NCI-H226 (cell line): Measurements from ENCODE around the gene CPTP.
"Not testable (repeated sequence)": the region's sequence is repeated elsewhere in the genome, so short reads cannot be mapped to it uniquely, and the experiment has no call there.

Source experiments
- DNase-seq: peaks from one replicate; pipeline ENCODE4 v3.0.0-alpha.2; 2015

Gene CPTP

DNA sequence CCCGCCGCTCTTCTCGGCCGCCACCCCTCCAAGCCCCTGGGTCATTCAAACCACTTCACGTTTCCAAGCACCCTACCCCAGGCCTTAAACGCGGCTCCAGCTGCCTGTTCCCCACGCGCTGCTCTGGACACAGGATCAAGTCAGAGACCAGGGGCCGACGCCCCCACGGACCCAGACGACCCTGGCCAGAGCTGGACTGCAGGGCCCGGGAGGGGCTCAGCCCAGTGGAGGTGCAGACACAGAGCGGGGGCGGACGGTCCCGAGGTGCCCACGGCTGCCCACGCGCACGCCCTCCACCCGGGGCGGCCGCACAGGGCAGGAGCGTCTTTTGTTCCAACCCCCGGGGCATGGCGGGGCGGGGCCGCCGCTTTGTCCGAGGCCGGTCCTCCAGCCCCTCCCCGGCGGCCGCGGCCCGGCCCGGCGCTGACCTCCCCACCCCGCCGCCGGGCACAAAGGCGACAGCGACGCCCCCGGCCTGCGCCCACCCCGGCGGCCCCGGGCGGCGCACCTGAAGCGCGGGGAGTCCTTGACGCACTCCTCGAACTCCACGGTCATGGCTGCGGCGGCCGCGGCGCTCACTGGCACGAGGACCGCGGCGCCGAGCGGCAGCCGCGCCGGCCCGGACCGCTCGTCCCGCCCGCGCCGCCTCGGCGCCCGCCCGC lies 17.2 kb upstream of the CPTP start:
- peak; percentile 27 for DNase-seq

DNA sequence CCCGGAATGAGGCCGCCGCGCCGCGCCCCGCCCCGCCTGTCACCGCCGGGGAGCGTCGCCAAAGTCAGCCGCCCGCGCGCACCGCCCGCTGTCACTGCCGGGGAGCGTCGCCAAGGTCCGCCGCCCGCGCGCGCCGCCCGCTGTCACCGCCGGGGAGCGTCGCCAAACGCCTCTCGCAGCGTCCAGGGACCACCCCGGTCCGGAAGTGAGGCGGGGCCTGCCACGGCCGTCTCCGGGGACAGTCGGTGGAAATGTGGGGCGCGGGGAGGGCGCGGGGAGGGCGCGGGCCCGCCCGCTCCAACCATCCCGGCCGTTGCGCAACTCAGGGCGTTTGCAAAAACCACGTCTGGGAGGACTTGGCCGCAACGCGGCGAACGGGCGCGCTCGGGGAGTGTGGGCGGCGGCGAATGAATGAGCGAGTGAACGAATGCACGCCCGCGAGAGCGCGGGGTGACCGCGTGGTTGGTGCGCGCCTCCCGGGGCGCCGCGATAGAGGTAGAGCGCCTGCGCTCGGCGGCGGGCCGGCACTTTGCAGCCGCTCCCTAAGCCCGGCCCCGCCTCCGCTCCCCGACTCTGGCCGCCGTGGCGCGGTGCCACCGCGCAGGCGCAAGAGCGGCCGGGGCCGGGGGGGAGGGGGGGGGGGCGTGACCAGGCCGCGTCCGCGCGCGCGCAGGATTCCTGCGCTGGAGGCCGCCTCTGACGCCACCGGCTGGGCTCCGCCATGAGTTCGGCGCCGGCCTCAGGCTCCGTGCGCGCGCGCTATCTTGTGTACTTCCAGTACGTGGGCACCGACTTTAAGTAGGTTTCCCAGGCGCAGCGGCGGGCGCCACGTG lies 16.5 kb upstream of the CPTP start, which contains the start of the genes ACAP3 and PUSL1:
ACAP3 (minus strand) TSS at position 8 of the 833 bp plus-strand sequence. CDS start 115 bp downstream, outside the sequence.
PUSL1 (plus strand) TSS at position 675 of the 833 bp plus-strand sequence; CDS start at position 722, 47 bp downstream.
- DNase-seq, result peak; percentile 94

DNA sequence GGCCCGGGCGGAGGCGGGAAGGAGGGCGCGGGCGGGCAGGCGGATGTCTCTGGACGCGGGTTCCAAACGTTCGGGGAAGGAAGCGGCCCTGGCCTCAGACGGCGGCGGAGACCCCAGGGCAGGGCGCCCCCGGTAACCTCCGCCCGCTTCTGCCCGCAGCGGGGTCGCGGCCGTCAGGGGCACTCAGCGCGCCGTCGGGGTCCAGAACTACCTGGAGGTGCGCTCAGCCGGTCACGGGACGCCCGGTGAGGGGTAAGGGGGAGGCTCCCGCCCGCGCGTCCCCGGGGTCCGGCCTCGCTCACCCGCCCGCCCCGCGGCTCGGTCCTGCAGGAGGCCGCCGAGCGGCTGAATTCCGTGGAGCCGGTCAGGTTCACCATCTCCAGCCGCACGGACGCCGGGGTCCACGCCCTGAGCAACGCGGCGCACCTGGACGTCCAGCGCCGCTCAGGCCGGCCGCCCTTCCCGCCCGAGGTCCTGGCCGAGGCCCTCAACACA lies 15.8 kb upstream of the CPTP start:
- DNase-seq, result no peak

DNA sequence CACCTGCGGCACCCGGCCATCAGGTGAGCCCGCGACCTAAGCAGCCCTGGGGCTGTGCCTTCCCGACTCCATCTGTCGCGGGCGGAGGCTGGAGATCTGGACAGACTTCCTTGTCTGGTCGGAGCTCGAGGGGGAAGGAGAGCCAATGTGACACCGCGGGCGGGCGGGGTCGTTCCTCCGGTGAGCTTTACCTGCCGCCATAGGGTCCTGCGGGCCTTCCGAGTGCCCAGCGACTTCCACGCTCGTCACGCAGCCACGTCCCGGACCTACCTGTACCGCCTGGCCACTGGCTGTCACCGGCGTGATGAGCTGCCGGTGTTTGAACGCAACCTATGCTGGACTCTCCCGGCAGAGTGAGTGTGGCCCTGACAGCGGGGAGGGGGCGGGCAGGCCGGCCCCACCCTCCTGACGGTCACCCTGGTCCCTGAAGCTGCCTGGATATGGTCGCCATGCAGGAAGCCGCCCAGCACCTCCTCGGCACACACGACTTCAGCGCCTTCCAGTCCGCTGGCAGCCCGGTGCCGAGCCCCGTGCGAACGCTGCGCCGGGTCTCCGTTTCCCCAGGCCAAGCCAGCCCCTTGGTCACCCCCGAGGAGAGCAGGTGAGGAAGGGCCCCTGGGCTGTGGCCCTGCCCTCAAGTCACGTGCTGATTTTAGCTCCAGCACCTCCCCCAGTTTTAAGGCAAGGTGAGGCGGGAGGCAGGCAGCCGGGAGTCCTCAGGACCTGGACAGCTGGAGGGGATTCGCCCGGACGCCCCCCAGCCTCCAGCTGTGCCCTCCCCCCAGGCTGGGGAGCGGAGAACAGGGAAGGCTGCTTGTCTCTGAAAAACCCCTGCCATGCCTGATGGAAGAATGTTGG lies 15.1 kb upstream of the CPTP start:
- no peak for DNase-seq

DNA sequence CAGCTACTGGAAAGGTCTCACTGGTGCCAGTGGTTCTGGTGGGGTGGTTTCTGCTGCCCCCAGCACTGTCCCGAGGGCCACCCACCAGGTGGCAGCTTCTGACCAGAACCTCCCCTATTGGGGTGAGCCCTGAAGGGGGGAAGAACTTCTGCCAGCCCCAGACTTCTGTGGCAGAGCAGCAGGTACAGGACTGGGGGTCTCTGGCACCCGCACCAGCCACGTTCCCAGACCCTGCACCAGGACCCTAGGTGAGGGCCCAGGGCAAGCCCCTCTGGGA lies 14.6 kb upstream of the CPTP start:
- no peak for DNase-seq

DNA sequence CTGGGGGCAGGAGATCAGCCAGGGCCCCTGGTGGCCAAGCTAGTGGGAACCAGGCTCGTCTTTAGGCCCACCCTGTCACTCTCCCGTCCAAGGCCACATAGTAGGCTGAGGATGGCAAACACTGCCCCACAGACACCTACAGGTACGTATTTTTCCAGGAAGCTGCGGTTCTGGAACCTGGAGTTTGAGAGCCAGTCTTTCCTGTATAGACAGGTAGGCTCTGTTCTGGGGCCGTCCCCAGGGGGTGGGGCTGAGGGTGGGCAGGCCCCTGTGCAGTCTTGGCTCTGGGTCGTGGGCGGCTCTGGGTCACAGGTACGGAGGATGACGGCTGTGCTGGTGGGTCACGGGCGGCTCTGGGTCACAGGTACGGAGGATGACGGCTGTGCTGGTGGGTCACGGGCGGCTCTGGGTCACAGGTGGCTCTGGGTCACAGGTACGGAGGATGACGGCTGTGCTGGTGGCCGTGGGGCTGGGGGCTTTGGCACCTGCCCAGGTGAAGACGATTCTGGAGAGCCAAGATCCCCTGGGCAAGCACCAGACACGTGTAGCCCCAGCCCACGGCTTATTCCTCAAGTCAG lies 14.0 kb upstream of the CPTP start:
- DNase-seq, result no peak

DNA sequence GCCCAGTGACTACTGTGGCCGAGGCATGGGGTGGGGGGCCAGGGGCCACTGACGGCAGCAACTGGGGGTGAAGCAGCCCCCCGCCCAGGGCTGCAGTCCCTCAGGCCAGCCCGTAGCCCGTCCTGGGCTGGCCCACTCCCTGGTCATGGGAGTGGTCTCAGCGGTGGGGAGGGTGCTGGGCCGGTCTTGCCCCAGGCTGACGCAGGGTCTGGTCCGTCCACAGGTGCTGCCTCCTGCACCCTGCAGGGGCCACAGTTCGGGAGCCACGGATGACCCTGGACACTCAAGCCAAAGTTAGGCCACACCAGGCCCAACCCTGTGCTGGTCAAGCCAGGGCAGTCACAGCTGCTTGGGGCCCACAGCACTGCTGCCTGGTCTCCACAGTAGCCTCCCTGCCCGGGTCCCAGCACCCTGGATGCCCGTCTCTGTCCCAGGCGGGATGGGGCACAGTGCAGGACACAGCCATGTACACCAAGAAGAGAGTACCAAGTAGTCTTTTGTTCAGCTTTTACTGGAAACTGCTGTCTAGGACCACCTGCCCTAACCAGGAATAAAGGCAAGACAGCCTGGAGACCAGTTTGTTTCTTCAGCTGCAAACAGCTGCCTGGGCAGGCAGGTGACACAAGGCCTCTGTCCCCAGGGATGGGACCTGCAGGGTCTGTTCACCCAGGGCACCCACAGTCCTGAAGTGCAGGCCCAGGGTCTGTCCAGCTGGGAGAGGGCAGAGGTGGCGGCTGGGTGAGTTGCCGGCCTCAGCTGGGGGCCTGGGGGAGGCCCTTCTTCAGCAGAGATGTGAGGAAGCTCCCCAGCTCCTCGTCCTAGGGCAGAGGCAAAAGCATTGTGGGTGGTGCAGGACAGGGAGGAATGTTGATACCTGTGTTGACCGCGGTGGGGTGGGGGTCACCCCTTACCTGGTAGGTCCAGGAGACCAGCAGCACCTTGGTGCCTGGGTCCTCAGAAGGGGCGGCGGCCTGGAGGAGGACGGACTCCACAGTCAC lies 13.2 kb upstream of the CPTP start:
- DNase-seq, result no peak

DNA sequence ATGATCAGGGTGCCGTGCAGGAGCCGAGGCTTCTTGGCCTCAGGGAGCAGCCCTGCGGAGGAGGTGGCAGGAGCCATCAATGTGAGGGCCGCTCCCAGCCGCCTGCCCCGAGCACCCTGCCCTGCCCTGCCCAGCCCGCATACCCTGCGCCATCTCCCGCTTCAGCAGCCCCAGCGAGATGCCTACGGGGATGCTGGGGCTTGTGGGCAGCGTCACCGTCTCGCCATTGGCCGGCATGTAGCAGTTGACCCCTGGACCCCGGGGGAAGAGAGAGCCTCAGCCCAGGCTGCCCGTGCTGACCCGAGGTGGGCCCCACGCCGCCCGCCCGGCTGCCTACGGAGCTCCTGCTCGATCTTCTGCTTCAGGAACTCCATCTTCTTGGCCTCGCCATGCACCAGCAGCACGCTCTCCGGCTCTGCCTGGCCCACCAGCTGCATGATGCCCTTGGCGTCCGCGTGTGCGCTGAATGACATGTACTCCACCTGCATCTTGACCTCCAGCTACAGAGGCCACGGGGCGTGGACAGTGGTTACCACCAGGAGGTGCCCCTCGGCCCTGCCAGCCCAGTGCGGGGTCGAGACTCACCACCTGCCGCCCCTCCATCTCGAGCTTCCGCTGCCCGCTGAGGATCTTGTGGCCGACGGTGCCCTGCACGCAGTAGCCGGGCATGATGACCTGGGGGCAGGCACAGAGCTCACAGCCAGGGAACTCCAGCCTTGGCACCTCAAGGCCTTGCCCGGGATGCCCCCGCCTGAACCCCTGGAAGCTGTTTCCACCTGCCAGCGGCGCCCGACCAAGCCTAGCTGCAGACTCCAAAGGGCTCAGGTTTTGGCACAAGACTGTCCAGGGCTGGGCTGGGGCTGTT lies 11.9 kb upstream of the CPTP start:
- DNase-seq, result no peak

DNA sequence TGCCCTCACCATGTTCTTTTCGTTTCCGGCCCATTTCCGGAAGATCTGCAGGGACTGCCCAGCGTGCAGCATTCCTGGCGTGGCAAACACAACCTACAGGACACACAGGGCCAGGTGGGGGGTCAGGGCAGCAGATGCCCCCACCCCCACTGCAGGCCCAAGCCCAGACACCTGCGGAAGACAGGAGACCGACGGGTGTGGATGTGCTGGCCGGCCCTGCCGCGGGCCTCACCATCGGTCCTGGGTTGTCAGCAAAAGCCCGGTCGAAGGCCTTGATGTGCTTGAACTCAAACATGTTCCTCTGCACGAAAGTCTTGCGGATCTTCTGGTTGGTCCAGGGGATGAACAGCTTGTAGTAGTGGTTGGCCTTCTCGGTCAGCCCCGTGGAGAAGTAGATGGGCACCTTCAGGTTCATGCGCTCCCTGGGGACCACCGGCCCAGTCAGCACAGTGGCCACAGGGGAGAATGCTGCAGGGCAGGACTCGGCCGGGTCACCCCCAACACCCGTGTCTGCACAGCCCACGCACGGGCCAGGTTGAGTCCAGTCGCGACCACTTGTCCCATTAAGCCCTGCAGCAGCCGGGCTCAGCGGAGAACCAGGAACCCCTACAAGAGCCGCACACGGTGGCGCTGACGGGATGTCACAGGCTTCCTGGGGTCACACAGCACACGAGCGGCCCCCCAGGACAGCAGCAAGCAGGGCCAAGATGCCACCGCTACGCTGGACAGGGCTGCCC lies 10.9 kb upstream of the CPTP start:
- no peak for DNase-seq

DNA sequence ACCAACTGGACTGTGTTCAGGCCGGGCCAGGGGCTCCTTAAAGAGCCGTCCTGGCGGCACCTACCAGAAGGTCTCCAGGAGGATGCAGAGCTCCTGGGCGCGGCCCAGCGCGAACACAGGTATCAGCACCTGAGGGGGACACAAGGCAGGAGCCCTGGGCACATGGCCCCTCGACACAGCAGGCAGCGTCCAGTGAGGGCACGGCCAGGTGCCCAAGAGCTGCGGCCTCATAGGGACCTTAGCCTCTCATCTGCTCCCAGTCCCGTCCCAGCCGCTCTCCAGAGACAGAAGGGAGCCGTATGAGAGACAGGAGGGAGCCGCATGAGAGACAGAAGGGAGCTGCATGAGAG lies 10.4 kb upstream of the CPTP start:
- DNase-seq, result no peak

DNA sequence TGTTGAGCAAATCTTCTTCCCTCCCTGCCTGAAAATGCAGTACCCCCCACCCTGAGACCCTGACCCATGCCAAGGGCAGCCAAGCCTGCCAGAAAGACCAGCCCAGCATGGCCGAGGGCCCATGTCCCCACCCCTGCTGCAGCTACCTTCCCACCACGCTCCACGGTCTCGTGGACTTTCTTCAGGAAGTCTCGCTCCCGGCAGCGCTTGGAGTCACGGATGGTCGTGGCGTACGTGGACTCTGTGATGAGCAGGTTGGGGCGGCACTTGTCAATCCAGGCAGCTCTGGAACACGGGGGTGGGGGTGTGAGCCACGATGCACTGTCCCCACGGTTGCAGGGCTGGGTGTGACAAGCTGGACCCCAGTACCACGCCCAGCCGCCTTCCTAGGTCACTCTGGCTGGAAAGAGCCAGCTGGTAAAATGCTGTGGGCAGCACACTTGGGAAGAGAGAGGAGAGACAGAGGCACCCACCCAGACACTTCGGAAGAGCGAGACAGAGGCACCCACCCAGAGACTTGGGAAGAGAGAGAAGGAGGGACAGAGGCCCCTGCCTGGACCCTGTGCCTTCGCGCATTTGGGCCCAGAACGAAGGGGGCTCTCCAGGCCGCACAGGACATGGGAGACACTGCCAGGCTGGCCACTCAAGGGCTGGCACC lies 9.8 kb upstream of the CPTP start:
- no peak for DNase-seq

DNA sequence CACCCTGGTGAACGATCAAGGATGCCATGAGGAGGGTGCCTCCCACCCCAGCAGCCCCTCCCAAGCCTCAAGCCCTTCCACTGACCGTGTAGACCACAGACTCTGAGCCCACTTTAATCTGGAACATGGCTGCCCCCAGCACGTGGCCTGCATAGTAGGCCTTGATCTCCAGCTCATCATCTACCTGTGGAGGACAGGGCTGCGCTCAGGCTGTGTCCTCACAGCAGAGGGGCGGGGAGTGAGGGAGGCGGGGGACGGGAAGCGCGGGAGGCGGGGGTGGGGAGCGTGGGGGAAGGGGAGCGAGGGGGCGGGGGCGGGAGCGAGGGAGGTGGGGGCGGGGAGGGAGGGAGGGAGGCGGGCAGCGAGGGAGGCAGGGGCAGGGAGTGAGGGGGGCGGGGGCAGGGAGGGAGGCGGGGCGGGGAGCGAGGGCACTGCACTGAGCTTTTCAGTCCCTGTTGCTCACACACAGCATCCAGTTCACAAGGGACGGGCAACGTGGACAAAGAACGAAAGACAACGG lies 9.1 kb upstream of the CPTP start:
- no peak for DNase-seq

DNA sequence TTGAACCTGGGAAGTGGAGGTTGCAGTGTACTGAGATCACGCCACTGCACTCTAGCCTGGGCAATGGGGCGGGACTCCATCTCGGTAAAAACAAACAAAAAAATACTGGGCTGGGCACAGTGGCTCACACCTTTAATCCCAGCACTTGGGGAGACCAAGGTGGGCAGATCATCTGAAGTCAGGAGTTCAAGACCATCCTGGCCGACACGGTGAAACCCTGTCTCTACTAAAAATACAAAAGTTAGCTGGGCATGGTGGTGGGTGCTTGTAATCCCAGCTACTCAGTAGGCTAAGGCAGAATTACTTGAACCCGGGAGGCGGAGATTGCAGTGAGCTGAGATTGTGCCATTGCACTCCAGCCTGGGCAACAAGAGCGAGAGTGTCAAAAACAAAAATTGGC lies 8.4 kb upstream of the CPTP start:
- DNase-seq, result not testable (repeated sequence)

DNA sequence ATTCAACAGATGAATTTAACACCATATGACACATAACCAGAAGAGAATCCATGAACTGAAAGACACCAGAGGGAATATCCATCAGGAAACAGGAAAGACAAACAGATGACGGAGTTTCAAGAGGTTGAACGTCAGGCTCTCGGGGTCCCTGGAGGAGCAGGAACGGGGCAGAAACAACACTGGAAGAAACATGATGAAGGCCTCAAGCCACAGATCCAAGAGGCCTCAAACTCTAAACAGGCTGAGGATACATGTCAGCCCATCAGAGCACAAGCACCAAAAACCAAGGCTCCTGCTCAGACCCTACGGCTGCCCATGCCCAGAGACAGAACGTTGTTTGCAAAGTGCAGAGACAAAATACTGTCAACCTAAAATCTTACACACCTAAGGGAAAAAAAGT lies 7.2 kb upstream of the CPTP start:
- DNase-seq, result no peak

DNA sequence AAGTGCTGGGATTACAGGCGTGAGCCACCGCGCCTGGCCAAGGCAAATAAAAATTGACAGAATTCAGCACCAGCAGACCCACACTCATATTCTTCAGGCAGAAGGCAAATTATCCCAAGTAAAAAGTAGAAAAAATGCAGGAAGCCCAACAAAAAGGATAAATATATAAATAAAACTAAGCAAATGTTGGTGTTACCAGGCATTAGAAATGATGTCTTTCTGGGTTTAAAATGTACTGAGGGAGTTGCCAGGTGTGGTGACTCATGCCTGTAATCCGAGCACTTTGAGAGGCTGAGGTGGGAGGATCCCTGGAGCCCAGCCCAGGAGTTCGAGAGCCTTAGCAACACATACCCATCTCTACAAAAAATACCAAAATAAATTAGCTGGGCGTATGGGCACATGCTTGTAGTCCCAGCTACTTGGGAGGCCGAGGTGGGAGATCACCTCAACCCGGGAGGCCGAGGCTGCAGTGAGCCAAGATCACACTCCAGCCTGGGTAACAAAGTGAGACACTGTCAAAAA lies 6.4 kb upstream of the CPTP start:
- DNase-seq, result peak; percentile 95

DNA sequence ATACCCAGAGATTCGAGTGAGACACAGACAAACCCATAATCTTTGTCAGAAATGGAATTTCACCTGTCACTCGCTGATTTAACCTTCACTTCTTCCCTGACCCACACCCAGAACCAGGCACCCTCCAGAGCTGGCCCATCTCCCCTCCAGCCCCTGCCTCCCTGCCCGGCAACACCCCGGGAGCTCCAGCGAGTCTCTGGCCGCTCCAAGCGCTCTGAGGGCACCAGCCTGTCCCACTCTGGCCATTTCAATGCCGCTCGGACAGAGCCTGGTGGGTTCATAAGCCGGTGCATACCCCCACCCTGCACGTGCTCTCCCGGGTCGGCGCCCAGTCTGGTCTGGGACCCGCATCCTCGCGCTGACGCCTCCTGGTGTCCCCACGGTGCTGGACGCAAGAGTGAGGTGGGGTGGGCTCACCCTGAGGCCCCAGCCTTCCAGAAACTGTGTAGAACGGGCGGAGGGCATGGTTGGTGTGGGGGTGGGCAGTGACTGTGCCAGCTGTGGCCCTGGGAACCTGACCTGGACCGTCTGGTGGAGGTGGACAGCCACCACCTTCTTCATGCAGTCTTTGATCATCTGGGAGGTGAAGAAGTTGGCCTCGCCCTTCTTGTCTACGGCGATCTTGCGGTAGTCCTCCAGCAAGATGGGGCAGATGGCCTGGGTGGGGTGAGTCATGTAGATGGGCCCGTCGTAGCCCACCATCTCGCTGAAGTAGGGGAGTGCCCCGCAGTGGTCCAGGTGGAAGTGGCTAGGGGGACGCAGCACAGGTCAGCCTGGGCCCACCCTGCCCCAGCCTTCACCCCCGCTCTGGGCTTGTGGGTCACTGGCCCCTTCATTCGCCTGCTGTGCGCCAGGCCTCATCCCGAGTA lies 5.6 kb upstream of the CPTP start:
- no peak for DNase-seq

DNA sequence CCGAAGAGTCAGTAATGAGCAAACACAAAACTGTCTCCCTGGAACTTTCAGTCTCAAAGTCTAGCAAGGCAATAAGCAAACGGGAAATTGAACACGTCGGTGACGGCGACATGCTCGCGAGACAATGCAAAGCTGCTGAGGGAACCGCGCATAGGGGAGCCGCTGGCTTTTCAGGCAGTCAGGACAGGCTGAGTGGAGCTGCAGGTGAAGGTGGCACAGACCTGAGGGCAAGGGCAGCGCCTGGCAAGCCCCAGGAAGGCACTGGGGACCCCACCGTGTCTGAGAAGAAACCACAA lies 5.0 kb upstream of the CPTP start:
- DNase-seq, result no peak
